GM23338 (cell line): ENCODE measurements around the gene EPHA6. TPM values are rescaled to one million over a fixed set of nuclear protein-coding genes. Genes with fewer than 3 reads are reported as not detected.

Experiments used
- ATAC-seq: fragments of 200-7000 bp; cut with Tn5 transposase; 3 replicates; pipeline ENCODE4 v1.9.1; 2020
- DNase-seq: peaks from one replicate; pipeline ENCODE4 v3.0.0-alpha.2; 2015; ENCODE audit warnings: low spot score
- H2AFZ ChIP-seq: fragments of 200-600 bp; sonication (generic); 2 replicates; pipeline ENCODE4 v1.8.0; 2016; ENCODE audit warnings: antibody characterized with exemption, mild to moderate bottlenecking, moderate library complexity
- H3F3A ChIP-seq: fragments of 200-600 bp; sonication (generic); replicated peaks from 2 replicates; pipeline ENCODE4 v1.8.0; 2017; ENCODE audit warnings: antibody characterized with exemption, mixed run types, low read depth
- H3K27ac ChIP-seq: fragments of 200-600 bp; sonication (generic); 2 replicates; pipeline ENCODE4 v1.6.1; 2016; ENCODE audit warnings: low read depth
- H3K27me3 ChIP-seq: fragments of 200-600 bp; sonication (generic); 2 replicates; pipeline ENCODE4 v1.8.0; 2016; ENCODE audit warnings: mild to moderate bottlenecking, mixed run types, moderate library complexity; ENCODE audit not compliant: insufficient read depth
- H3K36me3 ChIP-seq: fragments of 200-600 bp; sonication (generic); 2 replicates; pipeline ENCODE4 v1.8.0; 2016; ENCODE audit warnings: mild to moderate bottlenecking; ENCODE audit not compliant: insufficient read depth
- H3K4me1 ChIP-seq: fragments of 200-600 bp; sonication (generic); 2 replicates; pipeline ENCODE4 v1.8.0; 2016; ENCODE audit warnings: mild to moderate bottlenecking, moderate library complexity; ENCODE audit not compliant: insufficient read depth
- H3K4me2 ChIP-seq: fragments of 200-600 bp; sonication (generic); 2 replicates; pipeline ENCODE4 v1.7.1; 2017; ENCODE audit warnings: mixed run types
- H3K4me3 ChIP-seq: fragments of 200-600 bp; sonication (generic); 2 replicates; pipeline ENCODE4 v1.6.1; 2016; ENCODE audit warnings: mixed run types
- H3K79me2 ChIP-seq: fragments of 200-600 bp; sonication (generic); replicated peaks from 2 replicates; pipeline ENCODE4 v1.8.0; 2017; ENCODE audit warnings: mild to moderate bottlenecking; ENCODE audit not compliant: insufficient read depth
- H3K9me2 ChIP-seq: fragments of 200-600 bp; sonication (generic); 2 replicates; pipeline ENCODE4 v1.8.0; 2017; ENCODE audit not compliant: insufficient read depth
- H4K20me1 ChIP-seq: fragments of 200-600 bp; sonication (generic); replicated peaks from 2 replicates; pipeline ENCODE4 v1.8.0; 2017; ENCODE audit warnings: mild to moderate bottlenecking; ENCODE audit not compliant: insufficient read depth
- H3K27ac Mint-ChIP-seq: 2 replicates; pipeline ENCODE4 v1.8.0; 2020; ENCODE audit warnings: inconsistent platforms, mild to moderate bottlenecking, moderate library complexity, mixed read lengths
- H3K27me3 Mint-ChIP-seq: 3 replicates; pipeline ENCODE4 v1.8.0; 2022; ENCODE audit warnings: low read depth, mild to moderate bottlenecking, moderate library complexity, mixed read lengths, inconsistent platforms; ENCODE audit not compliant: insufficient read depth, poor library complexity
- H3K36me3 Mint-ChIP-seq: 3 replicates; pipeline ENCODE4 v1.8.0; 2021; ENCODE audit warnings: low read depth, mild to moderate bottlenecking, inconsistent platforms, moderate library complexity, mixed read lengths
- H3K4me1 Mint-ChIP-seq: 3 replicates; pipeline ENCODE4 v1.8.0; 2020; ENCODE audit warnings: mild to moderate bottlenecking, inconsistent platforms, mixed read lengths
- H3K4me3 Mint-ChIP-seq: 3 replicates; pipeline ENCODE4 v1.8.0; 2021; ENCODE audit warnings: moderate library complexity, mild to moderate bottlenecking, inconsistent platforms, mixed read lengths
- H3K9me3 Mint-ChIP-seq: 3 replicates; pipeline ENCODE4 v1.8.0; 2020; ENCODE audit warnings: moderate library complexity, mild to moderate bottlenecking, inconsistent platforms, mixed read lengths
- EZH2 ChIP-seq: fragments of 200-600 bp; sonication (generic); IDR thresholded peaks from one replicate; pipeline ENCODE4 v1.8.0; 2017; ENCODE audit warnings: antibody characterized with exemption, mild to moderate bottlenecking, low read depth; ENCODE audit not compliant: unreplicated experiment
- STAT1 ChIP-seq: IDR thresholded peaks from one replicate; pipeline ENCODE4 v1.6.1; 2016; ENCODE audit warnings: antibody characterized with exemption; ENCODE audit not compliant: unreplicated experiment
- ZNF114 ChIP-seq: fragments of 250-450 bp; sonication (Bioruptor Pico); IDR thresholded peaks from 2 replicates; pipeline ENCODE4 v1.5.0; 2020; ENCODE audit warnings: mild to moderate bottlenecking, moderate library complexity
- ZNF331 ChIP-seq: fragments of 250-450 bp; sonication (Bioruptor Pico); IDR thresholded peaks from 2 replicates; pipeline ENCODE4 v1.5.0; 2020; ENCODE audit warnings: low read depth, mild to moderate bottlenecking, moderate library complexity
- polyA plus RNA-seq: library from polyadenylated mRNA; unstranded; fragments of >200 nt; fragmentation: Nextera tagmentation; extraction: Ambion mirVana; gene quantifications from 2 replicates; pipeline ENCODE4 v1.2.1, GENCODE V29; 2016
- total RNA-seq: library from RNA; depleted of rRNA; stranded (reverse); fragments of >200 nt; shearing (Covaris generic); gene quantifications from 2 replicates; pipeline ENCODE4 v1.2.3, GENCODE V29; 2014
- TF ChIP-seq, protein P1 (sequence below): IDR thresholded peaks from one replicate; pipeline ENCODE4 v1.6.1; 2018; ENCODE audit warnings: antibody characterized with exemption; ENCODE audit not compliant: unreplicated experiment
- TF ChIP-seq, protein P2 (sequence below), 2 experiments: fragments of 200-600 bp in 1 of 2; sonication (generic) in 1 of 2; conservative IDR thresholded peaks; 2 replicates each; pipeline versions ENCODE4 v1.5.1 to v1.6.1; 2016 to 2017; ENCODE audit warnings: antibody characterized with exemption in 2 of 2, low read depth in 2 of 2, mild to moderate bottlenecking in 2 of 2, moderate library complexity in 1 of 2
- TF ChIP-seq, protein P3 (sequence below): IDR thresholded peaks from 2 replicates; pipeline ENCODE4 v1.6.1; 2016; ENCODE audit warnings: antibody characterized with exemption
- TF ChIP-seq, protein P4 (sequence below): fragments of 250-450 bp; sonication (Bioruptor Pico); IDR thresholded peaks from 2 replicates; pipeline ENCODE4 v1.5.0; 2020; ENCODE audit warnings: mild to moderate bottlenecking, moderate library complexity

The EPHA6 gene
- total and polyA plus RNA-seq, 2 experiments from 2014 or later: 0.37 to 2.6 TPM

DNA sequence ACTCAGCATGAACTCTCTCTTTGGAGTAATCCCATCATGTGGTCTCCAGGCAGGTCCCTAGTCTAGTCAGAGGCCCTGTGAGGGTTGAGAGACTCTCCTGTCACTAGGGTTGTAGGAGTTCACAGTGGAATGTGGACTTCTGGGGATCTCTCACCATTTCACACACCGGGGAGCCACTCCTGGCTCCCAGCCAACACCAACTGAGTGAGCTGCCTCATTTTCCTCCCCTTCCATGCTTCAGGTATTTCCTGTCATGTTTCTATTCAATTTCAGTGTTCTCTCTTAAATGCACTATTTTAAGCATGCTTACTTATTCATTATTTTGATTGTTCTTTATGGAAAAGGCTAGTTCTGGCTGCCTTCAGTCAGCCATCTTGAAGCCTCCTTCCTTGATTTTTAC is 482.6 kb downstream of the EPHA6 start (continued):
- TF ChIP-seq, protein P1, sequence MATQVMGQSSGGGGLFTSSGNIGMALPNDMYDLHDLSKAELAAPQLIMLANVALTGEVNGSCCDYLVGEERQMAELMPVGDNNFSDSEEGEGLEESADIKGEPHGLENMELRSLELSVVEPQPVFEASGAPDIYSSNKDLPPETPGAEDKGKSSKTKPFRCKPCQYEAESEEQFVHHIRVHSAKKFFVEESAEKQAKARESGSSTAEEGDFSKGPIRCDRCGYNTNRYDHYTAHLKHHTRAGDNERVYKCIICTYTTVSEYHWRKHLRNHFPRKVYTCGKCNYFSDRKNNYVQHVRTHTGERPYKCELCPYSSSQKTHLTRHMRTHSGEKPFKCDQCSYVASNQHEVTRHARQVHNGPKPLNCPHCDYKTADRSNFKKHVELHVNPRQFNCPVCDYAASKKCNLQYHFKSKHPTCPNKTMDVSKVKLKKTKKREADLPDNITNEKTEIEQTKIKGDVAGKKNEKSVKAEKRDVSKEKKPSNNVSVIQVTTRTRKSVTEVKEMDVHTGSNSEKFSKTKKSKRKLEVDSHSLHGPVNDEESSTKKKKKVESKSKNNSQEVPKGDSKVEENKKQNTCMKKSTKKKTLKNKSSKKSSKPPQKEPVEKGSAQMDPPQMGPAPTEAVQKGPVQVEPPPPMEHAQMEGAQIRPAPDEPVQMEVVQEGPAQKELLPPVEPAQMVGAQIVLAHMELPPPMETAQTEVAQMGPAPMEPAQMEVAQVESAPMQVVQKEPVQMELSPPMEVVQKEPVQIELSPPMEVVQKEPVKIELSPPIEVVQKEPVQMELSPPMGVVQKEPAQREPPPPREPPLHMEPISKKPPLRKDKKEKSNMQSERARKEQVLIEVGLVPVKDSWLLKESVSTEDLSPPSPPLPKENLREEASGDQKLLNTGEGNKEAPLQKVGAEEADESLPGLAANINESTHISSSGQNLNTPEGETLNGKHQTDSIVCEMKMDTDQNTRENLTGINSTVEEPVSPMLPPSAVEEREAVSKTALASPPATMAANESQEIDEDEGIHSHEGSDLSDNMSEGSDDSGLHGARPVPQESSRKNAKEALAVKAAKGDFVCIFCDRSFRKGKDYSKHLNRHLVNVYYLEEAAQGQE: no peak

DNA sequence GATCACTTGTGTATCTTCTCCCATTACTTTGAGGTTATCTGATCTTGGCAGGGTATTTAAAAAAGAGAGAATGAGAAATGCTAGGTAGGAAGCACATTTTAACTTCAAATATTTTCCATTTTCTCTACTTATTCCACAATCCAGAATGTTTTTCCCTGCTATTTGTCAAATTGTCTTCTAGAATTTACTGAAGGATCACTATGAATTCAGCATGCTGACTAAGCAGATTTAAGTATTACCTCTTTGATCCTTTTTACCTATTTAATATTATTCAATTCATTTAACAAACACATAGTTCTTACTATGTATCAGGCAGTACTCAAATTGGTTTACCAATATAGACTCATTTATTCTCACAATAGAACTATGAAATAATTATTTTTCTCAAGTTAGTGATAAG is 486.7 kb downstream of the EPHA6 start:
- Histone ChIP-seq H4K20me1 (no peaks in the 10 kb centered on the region), H3K9me2 (peaks cover 3% of the 10 kb centered on the region; the same call in 1 of the 2 replicates), H3F3A (no peaks in the 10 kb centered on the region), H3K4me1 (no peaks in the 10 kb centered on the region), H3K27me3 (no peaks in the 10 kb centered on the region), H3K36me3 (no peaks in the 10 kb centered on the region), H3K79me2 (no peaks in the 10 kb centered on the region), H2AFZ (peak overlapping the region; percentile 45; the same call in 1 of the 2 replicates), H3K4me3 (no peak overlapping the region), H3K4me2 (no peak overlapping the region), H3K27ac (no peak overlapping the region)
- peaks cover 1% of the 10 kb centered on the region for H3K27me3 Mint-ChIP-seq
- no peak for DNase-seq
- TF ChIP-seq ZNF331 (CRISPR knock-in tag) (no peak), STAT1 (no peak), EZH2 (no peak), ZNF114 (CRISPR knock-in tag) (no peak)
- TF ChIP-seq, protein P2, sequence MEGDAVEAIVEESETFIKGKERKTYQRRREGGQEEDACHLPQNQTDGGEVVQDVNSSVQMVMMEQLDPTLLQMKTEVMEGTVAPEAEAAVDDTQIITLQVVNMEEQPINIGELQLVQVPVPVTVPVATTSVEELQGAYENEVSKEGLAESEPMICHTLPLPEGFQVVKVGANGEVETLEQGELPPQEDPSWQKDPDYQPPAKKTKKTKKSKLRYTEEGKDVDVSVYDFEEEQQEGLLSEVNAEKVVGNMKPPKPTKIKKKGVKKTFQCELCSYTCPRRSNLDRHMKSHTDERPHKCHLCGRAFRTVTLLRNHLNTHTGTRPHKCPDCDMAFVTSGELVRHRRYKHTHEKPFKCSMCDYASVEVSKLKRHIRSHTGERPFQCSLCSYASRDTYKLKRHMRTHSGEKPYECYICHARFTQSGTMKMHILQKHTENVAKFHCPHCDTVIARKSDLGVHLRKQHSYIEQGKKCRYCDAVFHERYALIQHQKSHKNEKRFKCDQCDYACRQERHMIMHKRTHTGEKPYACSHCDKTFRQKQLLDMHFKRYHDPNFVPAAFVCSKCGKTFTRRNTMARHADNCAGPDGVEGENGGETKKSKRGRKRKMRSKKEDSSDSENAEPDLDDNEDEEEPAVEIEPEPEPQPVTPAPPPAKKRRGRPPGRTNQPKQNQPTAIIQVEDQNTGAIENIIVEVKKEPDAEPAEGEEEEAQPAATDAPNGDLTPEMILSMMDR (conservative IDR thresholded peaks at IDR 0.05; ENCODE audit: low read depth in 2 of 2): no peak
- TF ChIP-seq, protein P3, sequence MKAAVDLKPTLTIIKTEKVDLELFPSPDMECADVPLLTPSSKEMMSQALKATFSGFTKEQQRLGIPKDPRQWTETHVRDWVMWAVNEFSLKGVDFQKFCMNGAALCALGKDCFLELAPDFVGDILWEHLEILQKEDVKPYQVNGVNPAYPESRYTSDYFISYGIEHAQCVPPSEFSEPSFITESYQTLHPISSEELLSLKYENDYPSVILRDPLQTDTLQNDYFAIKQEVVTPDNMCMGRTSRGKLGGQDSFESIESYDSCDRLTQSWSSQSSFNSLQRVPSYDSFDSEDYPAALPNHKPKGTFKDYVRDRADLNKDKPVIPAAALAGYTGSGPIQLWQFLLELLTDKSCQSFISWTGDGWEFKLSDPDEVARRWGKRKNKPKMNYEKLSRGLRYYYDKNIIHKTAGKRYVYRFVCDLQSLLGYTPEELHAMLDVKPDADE: no peak
- TF ChIP-seq, protein P4, sequence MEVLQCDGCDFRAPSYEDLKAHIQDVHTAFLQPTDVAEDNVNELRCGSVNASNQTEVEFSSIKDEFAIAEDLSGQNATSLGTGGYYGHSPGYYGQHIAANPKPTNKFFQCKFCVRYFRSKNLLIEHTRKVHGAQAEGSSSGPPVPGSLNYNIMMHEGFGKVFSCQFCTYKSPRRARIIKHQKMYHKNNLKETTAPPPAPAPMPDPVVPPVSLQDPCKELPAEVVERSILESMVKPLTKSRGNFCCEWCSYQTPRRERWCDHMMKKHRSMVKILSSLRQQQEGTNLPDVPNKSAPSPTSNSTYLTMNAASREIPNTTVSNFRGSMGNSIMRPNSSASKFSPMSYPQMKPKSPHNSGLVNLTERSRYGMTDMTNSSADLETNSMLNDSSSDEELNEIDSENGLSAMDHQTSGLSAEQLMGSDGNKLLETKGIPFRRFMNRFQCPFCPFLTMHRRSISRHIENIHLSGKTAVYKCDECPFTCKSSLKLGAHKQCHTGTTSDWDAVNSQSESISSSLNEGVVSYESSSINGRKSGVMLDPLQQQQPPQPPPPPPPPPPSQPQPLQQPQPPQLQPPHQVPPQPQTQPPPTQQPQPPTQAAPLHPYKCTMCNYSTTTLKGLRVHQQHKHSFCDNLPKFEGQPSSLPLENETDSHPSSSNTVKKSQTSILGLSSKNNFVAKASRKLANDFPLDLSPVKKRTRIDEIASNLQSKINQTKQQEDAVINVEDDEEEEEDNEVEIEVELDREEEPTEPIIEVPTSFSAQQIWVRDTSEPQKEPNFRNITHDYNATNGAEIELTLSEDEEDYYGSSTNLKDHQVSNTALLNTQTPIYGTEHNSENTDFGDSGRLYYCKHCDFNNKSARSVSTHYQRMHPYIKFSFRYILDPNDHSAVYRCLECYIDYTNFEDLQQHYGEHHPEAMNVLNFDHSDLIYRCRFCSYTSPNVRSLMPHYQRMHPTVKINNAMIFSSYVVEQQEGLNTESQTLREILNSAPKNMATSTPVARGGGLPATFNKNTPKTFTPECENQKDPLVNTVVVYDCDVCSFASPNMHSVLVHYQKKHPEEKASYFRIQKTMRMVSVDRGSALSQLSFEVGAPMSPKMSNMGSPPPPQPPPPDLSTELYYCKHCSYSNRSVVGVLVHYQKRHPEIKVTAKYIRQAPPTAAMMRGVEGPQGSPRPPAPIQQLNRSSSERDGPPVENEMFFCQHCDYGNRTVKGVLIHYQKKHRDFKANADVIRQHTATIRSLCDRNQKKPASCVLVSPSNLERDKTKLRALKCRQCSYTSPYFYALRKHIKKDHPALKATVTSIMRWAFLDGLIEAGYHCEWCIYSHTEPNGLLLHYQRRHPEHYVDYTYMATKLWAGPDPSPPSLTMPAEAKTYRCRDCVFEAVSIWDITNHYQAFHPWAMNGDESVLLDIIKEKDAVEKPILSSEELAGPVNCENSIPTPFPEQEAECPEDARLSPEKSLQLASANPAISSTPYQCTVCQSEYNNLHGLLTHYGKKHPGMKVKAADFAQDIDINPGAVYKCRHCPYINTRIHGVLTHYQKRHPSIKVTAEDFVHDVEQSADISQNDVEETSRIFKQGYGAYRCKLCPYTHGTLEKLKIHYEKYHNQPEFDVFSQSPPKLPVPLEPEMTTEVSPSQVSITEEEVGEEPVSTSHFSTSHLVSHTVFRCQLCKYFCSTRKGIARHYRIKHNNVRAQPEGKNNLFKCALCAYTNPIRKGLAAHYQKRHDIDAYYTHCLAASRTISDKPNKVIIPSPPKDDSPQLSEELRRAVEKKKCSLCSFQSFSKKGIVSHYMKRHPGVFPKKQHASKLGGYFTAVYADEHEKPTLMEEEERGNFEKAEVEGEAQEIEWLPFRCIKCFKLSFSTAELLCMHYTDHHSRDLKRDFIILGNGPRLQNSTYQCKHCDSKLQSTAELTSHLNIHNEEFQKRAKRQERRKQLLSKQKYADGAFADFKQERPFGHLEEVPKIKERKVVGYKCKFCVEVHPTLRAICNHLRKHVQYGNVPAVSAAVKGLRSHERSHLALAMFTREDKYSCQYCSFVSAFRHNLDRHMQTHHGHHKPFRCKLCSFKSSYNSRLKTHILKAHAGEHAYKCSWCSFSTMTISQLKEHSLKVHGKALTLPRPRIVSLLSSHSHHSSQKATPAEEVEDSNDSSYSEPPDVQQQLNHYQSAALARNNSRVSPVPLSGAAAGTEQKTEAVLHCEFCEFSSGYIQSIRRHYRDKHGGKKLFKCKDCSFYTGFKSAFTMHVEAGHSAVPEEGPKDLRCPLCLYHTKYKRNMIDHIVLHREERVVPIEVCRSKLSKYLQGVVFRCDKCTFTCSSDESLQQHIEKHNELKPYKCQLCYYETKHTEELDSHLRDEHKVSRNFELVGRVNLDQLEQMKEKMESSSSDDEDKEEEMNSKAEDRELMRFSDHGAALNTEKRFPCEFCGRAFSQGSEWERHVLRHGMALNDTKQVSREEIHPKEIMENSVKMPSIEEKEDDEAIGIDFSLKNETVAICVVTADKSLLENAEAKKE: no peak
- peaks cover 8% of the 10 kb centered on the region; the same call in 2 of the 3 replicates for H3K36me3 Mint-ChIP-seq
- H3K4me1 Mint-ChIP-seq: no peaks in the 10 kb centered on the region
- no peak overlapping the region for H3K27ac Mint-ChIP-seq
- peaks cover 11% of the 10 kb centered on the region; the same call in 2 of the 3 replicates for H3K9me3 Mint-ChIP-seq
- no peak overlapping the region for H3K4me3 Mint-ChIP-seq
- ATAC-seq: no peak
